ENCODE measurements around the gene HEY2.
"Not testable (repeated sequence)": the region's sequence is repeated elsewhere in the genome, so short reads cannot be mapped to it uniquely, and the experiment has no call there.

The HEY2 gene

DNA sequence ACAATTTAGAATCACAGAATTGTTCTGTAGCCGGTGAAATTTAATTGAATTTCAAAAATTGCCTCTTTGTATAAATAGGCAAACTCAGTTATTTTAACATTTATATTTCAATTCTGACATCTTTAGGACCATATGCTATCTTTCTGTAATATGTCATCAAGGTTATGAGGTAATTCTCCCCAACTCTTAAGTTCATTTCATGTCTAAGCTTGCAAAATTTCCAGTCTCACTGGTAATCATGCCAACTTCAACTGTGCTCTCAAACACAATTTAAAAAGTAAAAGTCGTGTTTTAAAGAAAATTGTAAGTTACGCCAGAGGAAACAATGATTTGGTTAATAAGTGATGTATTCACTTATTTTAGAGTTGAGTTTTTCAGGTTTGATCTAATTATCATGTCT, 42.7 kb downstream of the HEY2 start:
- Histone ChIP-seq H3K27ac (peak overlapping the region in 7 of 21 experiments; percentile 8 to 98 (median 97)), H3K4me3 (peak overlapping the region in 6 of 7 experiments; percentile 73 to 93 (median 90))

GRCh38 chr6:125792680-125793079, 43.2 kb downstream of the HEY2 start:
- peak overlapping the region in 1 of 7 experiments; percentile 83 for H3K4me3 ChIP-seq
- peak overlapping the region in 7 of 21 experiments; percentile 8 to 98 (median 59) for H3K27ac ChIP-seq

- H3K4me3 ChIP-seq, result no peak overlapping the region
Measured at GRCh38 chr6:125793280-125793679, 43.8 kb downstream of the HEY2 start.

GRCh38 chr6:125793863-125794262, 44.4 kb downstream of the HEY2 start:
- no peak overlapping the region for H3K4me3 ChIP-seq
- H3K27ac ChIP-seq, result peak overlapping the region in 9 of 21 experiments; percentile 8 to 76 (median 33)

More at GRCh38 chr6:125793280-125793679, 43.8 kb downstream of the HEY2 start:
- peak overlapping the region in 14 of 21 experiments; percentile 7 to 76 (median 34) for H3K27ac ChIP-seq

- Histone ChIP-seq H3K4me3 (no peak overlapping the region), H3K27ac (peak overlapping the region in 9 of 21 experiments; percentile 0 to 76 (median 33))
Measured at GRCh38 chr6:125794342-125795137, 45.1 kb downstream of the HEY2 start.

- peak overlapping the region in 7 of 21 experiments; percentile 16 to 76 (median 44) for H3K27ac ChIP-seq
- H3K4me3 ChIP-seq, result no peak overlapping the region
Measured at GRCh38 chr6:125795301-125795700, 45.9 kb downstream of the HEY2 start.

GRCh38 chr6:125797120-125797885, 47.9 kb downstream of the HEY2 start:
- Histone ChIP-seq H3K4me3 (no peak overlapping the region), H3K27ac (peak overlapping the region in 1 of 21 experiments; percentile 13)

DNA sequence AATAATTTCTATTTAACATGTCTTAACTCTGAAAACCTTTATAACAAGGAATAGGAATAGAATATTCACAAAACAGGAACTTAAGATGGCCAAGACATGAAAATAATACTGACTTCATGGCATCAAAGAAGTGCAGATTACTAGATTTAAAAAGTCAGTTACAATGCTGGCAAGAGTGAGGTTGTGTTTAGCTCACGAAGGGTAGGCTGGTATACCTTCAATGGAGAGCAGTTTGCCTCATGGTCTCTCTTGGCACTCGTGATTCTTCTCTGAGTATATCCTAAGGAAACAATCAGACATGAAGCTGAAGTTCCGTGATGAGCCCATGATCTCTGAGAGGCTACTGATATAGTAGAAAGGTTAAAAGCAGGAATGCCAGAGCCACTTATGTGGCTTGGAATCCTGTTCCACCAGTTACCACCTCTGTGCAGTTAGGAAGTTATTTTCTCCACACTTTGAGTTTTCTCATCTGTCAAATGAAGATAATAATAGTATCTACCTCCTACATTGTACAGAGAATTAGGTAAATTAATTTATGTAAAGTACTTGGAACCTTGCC, 48.5 kb downstream of the HEY2 start:
- Histone ChIP-seq H3K4me3 (no peak overlapping the region), H3K27ac (peak overlapping the region in 2 of 21 experiments; percentile 13 to 21)

DNA sequence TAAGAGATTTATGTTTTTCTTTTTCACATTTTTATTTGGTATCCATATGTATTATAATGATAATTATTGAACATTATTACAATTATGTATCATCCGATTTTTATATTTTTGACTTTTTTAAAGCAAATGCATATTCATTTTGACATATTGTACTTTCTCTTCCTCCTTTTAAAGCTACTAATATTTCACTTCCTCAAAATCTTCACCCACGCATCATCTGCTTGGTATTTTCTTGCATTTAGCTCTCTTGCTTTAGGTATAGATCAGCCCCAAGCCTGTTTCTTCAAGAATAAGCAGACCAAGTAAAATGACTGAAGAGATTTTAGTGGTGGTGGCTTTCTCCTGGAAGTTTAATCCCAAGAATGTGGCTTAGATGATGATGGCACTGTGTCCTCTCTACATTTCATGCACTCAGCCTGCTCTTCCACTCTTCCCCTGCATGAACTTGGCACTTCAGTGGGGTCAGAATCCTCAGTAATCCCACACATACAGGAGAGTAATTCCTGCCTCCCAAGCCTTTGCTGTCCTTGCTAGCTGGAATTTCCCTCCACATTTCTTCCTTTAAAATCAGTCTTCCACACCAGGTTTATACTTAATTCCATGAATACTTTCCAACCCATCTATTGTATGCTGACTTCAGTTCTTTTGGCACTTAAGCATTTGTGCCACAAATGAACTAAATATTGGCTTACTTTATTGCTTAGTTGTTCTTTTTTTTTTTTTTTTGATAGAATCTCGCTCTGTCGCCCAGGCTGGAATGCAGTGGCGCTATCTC, 49.5 kb downstream of the HEY2 start:
- Histone ChIP-seq H3K4me3 (no peak overlapping the region), H3K27ac (peak overlapping the region in 5 of 21 experiments; percentile 20 to 64 (median 24))

DNA sequence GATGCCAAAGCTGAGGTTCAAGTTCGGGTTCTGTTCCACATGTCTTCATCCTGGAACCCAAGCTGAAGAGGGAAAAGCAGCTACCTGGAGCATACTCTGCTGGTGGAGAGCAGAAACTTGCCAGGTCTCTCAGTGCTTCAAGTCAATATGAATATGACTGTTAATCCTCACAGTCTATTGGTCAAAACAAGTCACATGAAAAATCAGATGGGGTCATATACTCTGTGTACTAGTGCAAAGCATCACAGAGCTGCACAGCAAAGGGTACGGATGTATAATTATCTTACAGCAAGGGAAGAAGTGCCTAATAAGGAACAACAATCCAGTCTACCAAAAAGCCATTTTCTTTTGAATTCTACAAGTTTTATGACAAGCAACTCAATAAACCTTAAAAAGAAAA, 53.0 kb downstream of the HEY2 start:
- Histone ChIP-seq H3K27ac (peak overlapping the region in 9 of 21 experiments; percentile 10 to 70 (median 45)), H3K4me3 (no peak overlapping the region)

GRCh38 chr6:125802943-125803377, 53.5 kb downstream of the HEY2 start:
- Histone ChIP-seq H3K4me3 (no peak overlapping the region), H3K27ac (peak overlapping the region in 12 of 21 experiments; percentile 3 to 70 (median 40))

DNA sequence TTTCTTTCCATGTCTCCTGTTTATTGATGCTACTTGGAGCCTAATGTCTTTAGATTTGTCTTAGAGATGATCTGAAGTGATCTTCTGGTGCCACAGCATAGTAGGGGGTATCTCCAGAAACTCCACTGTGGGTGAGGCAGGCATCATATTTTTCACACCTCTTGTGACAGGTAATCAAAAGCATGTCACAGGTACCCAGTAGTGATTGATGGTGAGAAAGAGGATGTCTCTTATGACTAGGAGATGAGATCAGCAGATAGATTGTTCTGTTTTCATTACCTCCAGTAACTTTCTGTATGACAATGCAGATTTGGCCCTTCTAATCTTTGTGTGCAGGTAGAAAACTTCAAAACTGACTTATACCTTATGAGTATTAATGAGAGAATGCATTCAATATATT, 54.8 kb downstream of the HEY2 start:
- H3K4me3 ChIP-seq, result no peak overlapping the region
- peak overlapping the region in 3 of 21 experiments; percentile 3 to 50 (median 10) for H3K27ac ChIP-seq

DNA sequence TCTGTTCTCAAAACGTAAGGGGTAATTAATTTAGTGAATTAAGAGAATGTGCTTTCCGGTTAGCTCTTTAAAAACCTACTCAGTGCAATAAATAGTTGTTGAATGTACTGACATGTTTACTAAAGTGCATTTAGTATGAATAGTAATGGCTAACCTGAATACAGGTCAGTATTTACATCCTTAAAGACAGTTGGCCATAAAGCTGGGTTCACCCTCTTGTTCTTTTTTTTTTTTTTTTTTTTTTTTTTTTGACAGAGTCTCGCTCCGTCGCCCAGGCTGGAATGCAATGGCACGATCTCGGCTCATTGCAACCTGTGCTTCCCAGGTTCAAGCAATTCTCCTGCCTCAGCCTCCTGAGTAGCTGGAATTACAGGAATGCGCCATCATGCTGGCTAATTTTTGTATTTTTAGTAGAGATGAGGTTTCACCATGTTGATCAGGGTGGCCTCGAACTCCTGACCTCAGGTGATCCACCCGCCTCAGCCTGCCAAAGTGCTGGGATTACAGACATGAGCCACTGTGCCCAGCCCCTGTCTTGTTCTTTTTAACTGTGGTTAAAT, 55.5 kb downstream of the HEY2 start:
- not testable (repeated sequence) for H3K4me3 ChIP-seq
- H3K27ac ChIP-seq, result peak overlapping the region in 1 of 21 experiments; percentile 11

GRCh38 chr6:125806813-125807212, 57.4 kb downstream of the HEY2 start:
- Histone ChIP-seq H3K27ac (no peak overlapping the region), H3K4me3 (no peak overlapping the region)

DNA sequence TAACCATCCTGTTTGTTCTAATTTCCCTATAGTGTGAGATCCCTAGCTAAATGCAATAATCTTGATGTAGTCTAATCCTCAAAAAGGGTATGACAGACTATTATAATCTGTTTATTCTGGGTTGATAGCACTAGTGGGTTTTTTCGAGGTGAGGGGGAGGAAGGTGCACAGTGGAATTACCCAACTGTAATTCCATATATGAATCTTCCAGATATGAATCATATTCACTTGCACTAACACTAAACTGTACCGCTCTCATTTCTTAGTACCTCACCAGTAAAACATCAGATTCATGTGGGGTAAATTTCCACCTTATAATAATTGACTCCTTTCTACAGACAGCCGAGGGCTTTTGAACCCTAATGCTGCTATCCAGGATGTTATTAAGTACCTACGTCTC, 57.9 kb downstream of the HEY2 start:
- Histone ChIP-seq H3K27ac (no peak overlapping the region), H3K4me3 (no peak overlapping the region)

GRCh38 chr6:125808060-125808459, 58.6 kb downstream of the HEY2 start:
- H3K4me3 ChIP-seq, result no peak overlapping the region
- H3K27ac ChIP-seq, result no peak overlapping the region

- no peak overlapping the region for H3K4me3 ChIP-seq
- H3K27ac ChIP-seq, result no peak overlapping the region
Measured at GRCh38 chr6:125808591-125808990, 59.2 kb downstream of the HEY2 start.

GRCh38 chr6:125809570-125810170, 60.2 kb downstream of the HEY2 start:
- H3K4me3 ChIP-seq, result no peak overlapping the region
- peak overlapping the region in 1 of 21 experiments; percentile 16 for H3K27ac ChIP-seq

DNA sequence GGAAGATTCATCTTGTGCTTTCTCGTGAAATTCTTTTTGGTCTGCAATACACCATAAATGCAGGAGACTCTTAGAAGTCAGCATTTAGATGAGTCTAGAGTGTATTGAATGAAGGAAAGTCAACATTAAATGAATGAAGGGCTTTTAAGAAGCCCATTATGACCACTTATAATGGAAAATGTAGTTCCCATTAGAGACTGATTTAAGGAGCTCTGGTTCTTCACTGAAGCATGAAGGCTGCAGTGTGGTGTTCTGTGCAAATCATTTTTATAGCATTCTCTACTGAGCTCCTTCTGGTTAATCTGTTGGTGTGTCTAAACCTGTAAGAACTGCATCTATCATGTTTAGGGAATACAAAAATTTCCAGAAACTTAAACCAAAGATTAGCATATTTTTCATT, 61.0 kb downstream of the HEY2 start:
- no peak overlapping the region for H3K4me3 ChIP-seq
- peak overlapping the region in 1 of 21 experiments; percentile 16 for H3K27ac ChIP-seq

Measured in skin epidermis (tissue), 12 donors.